ENCODE measurements around the gene JAZF1.
A peak's percentile ranks its signal among the peaks of the same experiment; 100 is the strongest.

- TF ChIP-seq NFYB (IDR thresholded peaks at IDR 0.05; ENCODE audit: insufficient read depth, low read depth, low read length) (no peak), TCF7 (IDR thresholded peaks at IDR 0.05; ENCODE audit: borderline replicate concordance) (no peak), HDAC6 (IDR thresholded peaks at IDR 0.05; ENCODE audit: unreplicated experiment) (no peak), NFIC (IDR thresholded peaks at IDR 0.05; ENCODE audit: low read depth, low read length) (peak; percentile 90)
- TF ChIP-seq, protein P1, sequence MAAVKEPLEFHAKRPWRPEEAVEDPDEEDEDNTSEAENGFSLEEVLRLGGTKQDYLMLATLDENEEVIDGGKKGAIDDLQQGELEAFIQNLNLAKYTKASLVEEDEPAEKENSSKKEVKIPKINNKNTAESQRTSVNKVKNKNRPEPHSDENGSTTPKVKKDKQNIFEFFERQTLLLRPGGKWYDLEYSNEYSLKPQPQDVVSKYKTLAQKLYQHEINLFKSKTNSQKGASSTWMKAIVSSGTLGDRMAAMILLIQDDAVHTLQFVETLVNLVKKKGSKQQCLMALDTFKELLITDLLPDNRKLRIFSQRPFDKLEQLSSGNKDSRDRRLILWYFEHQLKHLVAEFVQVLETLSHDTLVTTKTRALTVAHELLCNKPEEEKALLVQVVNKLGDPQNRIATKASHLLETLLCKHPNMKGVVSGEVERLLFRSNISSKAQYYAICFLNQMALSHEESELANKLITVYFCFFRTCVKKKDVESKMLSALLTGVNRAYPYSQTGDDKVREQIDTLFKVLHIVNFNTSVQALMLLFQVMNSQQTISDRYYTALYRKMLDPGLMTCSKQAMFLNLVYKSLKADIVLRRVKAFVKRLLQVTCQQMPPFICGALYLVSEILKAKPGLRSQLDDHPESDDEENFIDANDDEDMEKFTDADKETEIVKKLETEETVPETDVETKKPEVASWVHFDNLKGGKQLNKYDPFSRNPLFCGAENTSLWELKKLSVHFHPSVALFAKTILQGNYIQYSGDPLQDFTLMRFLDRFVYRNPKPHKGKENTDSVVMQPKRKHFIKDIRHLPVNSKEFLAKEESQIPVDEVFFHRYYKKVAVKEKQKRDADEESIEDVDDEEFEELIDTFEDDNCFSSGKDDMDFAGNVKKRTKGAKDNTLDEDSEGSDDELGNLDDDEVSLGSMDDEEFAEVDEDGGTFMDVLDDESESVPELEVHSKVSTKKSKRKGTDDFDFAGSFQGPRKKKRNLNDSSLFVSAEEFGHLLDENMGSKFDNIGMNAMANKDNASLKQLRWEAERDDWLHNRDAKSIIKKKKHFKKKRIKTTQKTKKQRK (IDR thresholded peaks at IDR 0.05; ENCODE audit: low read depth, low read length): no peak
- TF ChIP-seq, protein P2, sequence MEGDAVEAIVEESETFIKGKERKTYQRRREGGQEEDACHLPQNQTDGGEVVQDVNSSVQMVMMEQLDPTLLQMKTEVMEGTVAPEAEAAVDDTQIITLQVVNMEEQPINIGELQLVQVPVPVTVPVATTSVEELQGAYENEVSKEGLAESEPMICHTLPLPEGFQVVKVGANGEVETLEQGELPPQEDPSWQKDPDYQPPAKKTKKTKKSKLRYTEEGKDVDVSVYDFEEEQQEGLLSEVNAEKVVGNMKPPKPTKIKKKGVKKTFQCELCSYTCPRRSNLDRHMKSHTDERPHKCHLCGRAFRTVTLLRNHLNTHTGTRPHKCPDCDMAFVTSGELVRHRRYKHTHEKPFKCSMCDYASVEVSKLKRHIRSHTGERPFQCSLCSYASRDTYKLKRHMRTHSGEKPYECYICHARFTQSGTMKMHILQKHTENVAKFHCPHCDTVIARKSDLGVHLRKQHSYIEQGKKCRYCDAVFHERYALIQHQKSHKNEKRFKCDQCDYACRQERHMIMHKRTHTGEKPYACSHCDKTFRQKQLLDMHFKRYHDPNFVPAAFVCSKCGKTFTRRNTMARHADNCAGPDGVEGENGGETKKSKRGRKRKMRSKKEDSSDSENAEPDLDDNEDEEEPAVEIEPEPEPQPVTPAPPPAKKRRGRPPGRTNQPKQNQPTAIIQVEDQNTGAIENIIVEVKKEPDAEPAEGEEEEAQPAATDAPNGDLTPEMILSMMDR (IDR thresholded peaks at IDR 0.05 in 2 of 3, conservative IDR thresholded peaks at IDR 0.05 in 1 of 3; ENCODE audit: control insufficient read depth in 2 of 3, extremely low read depth in 1 of 3, insufficient read depth in 1 of 3, low read depth in 3 of 3, low read length in 3 of 3): no peak
Observed at GRCh38 chr7:28151965-28152364, 28.6 kb downstream of the JAZF1 start.
